K562 (cell line): ENCODE measurements around the gene CACNA2D3. TPM values are rescaled to one million over a fixed set of nuclear protein-coding genes. Genes with fewer than 3 reads are reported as not detected.

Experiments
- ATAC-seq: fragments of 200-7000 bp; cut with Tn5 transposase; 3 replicates; pipeline ENCODE4 v1.9.1; 2020; ENCODE audit warnings: moderate library complexity
- BruUV-seq: library from RNA; stranded (reverse); fragments of 400-500 nt; replicated peaks from 2 replicates; lab custom pipeline; 2021; lab: Mats Ljungman, UMichigan
- CTCF ChIA-PET: fragments of 300-600 bp; formaldehyde crosslinking; extraction: SDS; loops from one replicate; lab custom pipeline; 2021; ENCODE audit warnings: low intra/inter-chr PET ratio; lab: Yijun Ruan, JAX
- POLR2A ChIA-PET: fragments of 300-600, 350-650 bp; sonication (Branson Sonifier 250); formaldehyde crosslinking; extraction: SDS; loops from one replicate; lab custom pipeline; 2021; ENCODE audit warnings: antibody characterized with exemption, inconsistent platforms; lab: Yijun Ruan, JAX
- DNase-seq, 4 experiments: peaks; one replicate each; pipeline versions ENCODE4 v3.0.0 to v3.0.0-alpha.2; 2011 to 2018; ENCODE audit warnings: low spot score in 3 of 4, mixed read lengths in 3 of 4; ENCODE audit errors: extremely low read depth in 1 of 4
- FAIRE-seq: peaks from 2 replicates; lab custom pipeline; 2011; peaks lifted over from hg19 to GRCh38; lab: Jason Lieb, UNC
- H2AFZ ChIP-seq: 2 replicates; pipeline ENCODE4 v1.6.0; 2011; ENCODE audit warnings: low read depth, low read length, control low read depth, inconsistent platforms
- H3K27ac ChIP-seq: fragments of 200-600 bp; 3 replicates; pipeline ENCODE4 v1.8.0; 2011; ENCODE audit warnings: low read depth, mild to moderate bottlenecking, control low read depth, inconsistent platforms, low read length, moderate library complexity, mixed read lengths; ENCODE audit errors: extremely low read depth
- H3K27me3 ChIP-seq, 2 experiments: fragments of 300-600 bp in 1 of 2; 2 replicates in 1 of 2; 3 replicates in 1 of 2; pipeline versions ENCODE4 v1.6.0 to v1.8.0; 2011; ENCODE audit warnings: inconsistent platforms in 2 of 2, low read length in 2 of 2, mild to moderate bottlenecking in 1 of 2, mixed read lengths in 1 of 2, moderate library complexity in 1 of 2; ENCODE audit not compliant: control insufficient read depth in 2 of 2, insufficient read depth in 2 of 2
- H3K36me3 ChIP-seq: fragments of 300-600 bp; 3 replicates; pipeline ENCODE4 v1.8.0; 2011; ENCODE audit warnings: mild to moderate bottlenecking, low read length, inconsistent platforms; ENCODE audit not compliant: control insufficient read depth, insufficient read depth
- H3K4me1 ChIP-seq, 2 experiments: fragments of 200-600 bp in 1 of 2; replicated peaks in 1 of 2; 2 replicates in 1 of 2; 3 replicates in 1 of 2; pipeline versions ENCODE4 v1.5.1 to v1.8.0; 2011; ENCODE audit warnings: inconsistent platforms in 2 of 2, low read length in 2 of 2, mild to moderate bottlenecking in 1 of 2, mixed read lengths in 1 of 2, moderate library complexity in 1 of 2; ENCODE audit not compliant: control insufficient read depth in 2 of 2, insufficient read depth in 2 of 2
- H3K4me2 ChIP-seq: 2 replicates; pipeline ENCODE4 v1.6.1; 2011; ENCODE audit warnings: low read length, control low read depth, inconsistent platforms, mixed read lengths; ENCODE audit not compliant: insufficient read depth
- H3K4me3 ChIP-seq: fragments of 200-600 bp; sonication (generic), shearing (Covaris generic); 2 replicates; pipeline ENCODE4 v1.5.1; 2016; ENCODE audit warnings: control low read depth, inconsistent platforms
- H3K79me2 ChIP-seq: fragments of 200-600 bp; 3 replicates; pipeline ENCODE4 v1.8.0; 2011; ENCODE audit warnings: low read length, inconsistent platforms; ENCODE audit not compliant: control insufficient read depth, insufficient read depth
- H3K9ac ChIP-seq, 2 experiments: 2 replicates each; pipeline versions ENCODE4 v1.6.0 to v1.6.1; 2011; ENCODE audit warnings: low read depth in 2 of 2, low read length in 2 of 2, control low read depth in 1 of 2, inconsistent platforms in 1 of 2, mild to moderate bottlenecking in 1 of 2, mixed read lengths in 1 of 2; ENCODE audit not compliant: insufficient read depth in 1 of 2
- H3K9me1 ChIP-seq: one replicate; pipeline ENCODE4 v1.6.0; 2011; ENCODE audit warnings: inconsistent platforms, mild to moderate bottlenecking, low read length, moderate library complexity; ENCODE audit not compliant: control insufficient read depth, insufficient read depth
- H3K9me3 ChIP-seq: replicated peaks from 2 replicates; pipeline ENCODE4 v1.5.1; 2011; ENCODE audit warnings: low read depth, low read length, inconsistent platforms; ENCODE audit not compliant: control insufficient read depth, insufficient read depth
- H4K20me1 ChIP-seq: replicated peaks from 2 replicates; pipeline ENCODE4 v1.6.1; 2011; ENCODE audit warnings: low read length, inconsistent platforms, mixed read lengths; ENCODE audit not compliant: control insufficient read depth, insufficient read depth
- CCAR2 ChIP-seq: fragments of 200-400 bp; formaldehyde crosslinking; IDR thresholded peaks from 2 replicates; pipeline ENCODE4 v1.6.1; 2017; ENCODE audit warnings: mild to moderate bottlenecking, low read depth, low read length
- CREM ChIP-seq: IDR thresholded peaks from 2 replicates; pipeline ENCODE4 v1.6.1; 2014; ENCODE audit warnings: antibody characterized with exemption, low read depth
- DIDO1 ChIP-seq: fragments of 450-650 bp; IDR thresholded peaks from 2 replicates; pipeline ENCODE4 v1.6.1; 2016; ENCODE audit warnings: low read depth, missing biosample characterization, missing genetic modification characterization
- GATA2 ChIP-seq: sonication (generic); formaldehyde crosslinking; IDR thresholded peaks from 2 replicates; pipeline ENCODE4 v1.4.0; 2020; ENCODE audit warnings: mild to moderate bottlenecking, missing genetic modification reagents
- NEUROD1 ChIP-seq: fragments of 150-350 bp; IDR thresholded peaks from 2 replicates; pipeline ENCODE4 v1.6.1; 2014; ENCODE audit warnings: borderline replicate concordance, low read length, low read depth; ENCODE audit not compliant: partially characterized antibody
- NFATC3 ChIP-seq: fragments of 450-650 bp; IDR thresholded peaks from 2 replicates; pipeline ENCODE4 v1.6.1; 2017; ENCODE audit warnings: mild to moderate bottlenecking
- POLR2G ChIP-seq: fragments of 200-400 bp; formaldehyde crosslinking; IDR thresholded peaks from 2 replicates; pipeline ENCODE4 v1.6.1; 2017; ENCODE audit warnings: low read depth, mild to moderate bottlenecking, antibody characterized with exemption, low read length, moderate library complexity
- ZNF140 ChIP-seq: fragments of 250-450 bp; sonication (Bioruptor Pico); IDR thresholded peaks from 2 replicates; pipeline ENCODE4 v1.8.0; 2021; ENCODE audit warnings: moderate library complexity, mild to moderate bottlenecking, inconsistent platforms
- WGBS: fragments of 100-300 bp; shearing (Covaris generic); methylation state at CpG from one replicate; pipeline ENCODE4 v1.1.6; 2016; ENCODE audit warnings: low coverage, mixed read lengths; ENCODE audit not compliant: insufficient coverage; ENCODE audit errors: missing lambda C conversion rate; 5-methylcytosine and 5-hydroxymethylcytosine counted together
- in situ Hi-C: fragments of 300-500 bp; cut with MboI; formaldehyde crosslinking; loops from 4 replicates; pipeline ENCODE4 v1.15.0; 2018; ENCODE audit warnings: inconsistent platforms, mixed read lengths
- intact Hi-C: fragments of 100-400 bp; cut with micrococcal nuclease; formaldehyde crosslinking; loops from 2 replicates; pipeline ENCODE4 v1.14.2; 2022
- polyA plus RNA-seq, 8 experiments: library from polyadenylated mRNA; depleted of rRNA in 4 of 8; stranded (reverse) in 5 of 8; unstranded in 3 of 8; fragments of >200 nt; fragmentation: Nextera tagmentation in 2 of 8; fragmentation: Illumina TruSeq in 1 of 8; extraction: Ambion mirVana in 2 of 8; extraction: Trizol in 1 of 8; gene quantifications; 2 replicates each; pipeline versions ENCODE4 v1.2.1 to v1.2.3, GENCODE V29; 2011 to 2014; ENCODE audit warnings: inconsistent platforms in 1 of 8, missing spikeins in 1 of 8
- total RNA-seq, 7 experiments: library from RNA; depleted of rRNA in 6 of 7; stranded (reverse); fragments of >200 nt in 6 of 7; fragmentation: Illumina TruSeq in 2 of 7; extraction: Trizol in 2 of 7; gene quantifications; 2 replicates each; pipeline versions ENCODE4 v1.2.1 to v1.2.3, GENCODE V29; 2011 to 2021; ENCODE audit warnings: low replicate concordance in 1 of 7
- TF ChIP-seq, protein P1 (sequence below): IDR thresholded peaks from 2 replicates; pipeline ENCODE4 v1.6.1; 2014; ENCODE audit warnings: antibody characterized with exemption
- TF ChIP-seq, protein P2 (sequence below): fragments of 450-650 bp; IDR thresholded peaks from 2 replicates; pipeline ENCODE4 v1.6.1; 2017; ENCODE audit warnings: antibody characterized with exemption, mild to moderate bottlenecking
- TF ChIP-seq, protein P3 (sequence below): fragments of 450-650 bp; formaldehyde crosslinking; IDR thresholded peaks from 2 replicates; pipeline ENCODE4 v1.4.0; 2020; ENCODE audit warnings: mild to moderate bottlenecking

CACNA2D3 gene
- total and polyA plus RNA-seq, 9 of the 15 experiments (the other 6 are each of a cell fraction or from before 2014, with no cell fraction given): 0.01 TPM; not detected in 8

DNA sequence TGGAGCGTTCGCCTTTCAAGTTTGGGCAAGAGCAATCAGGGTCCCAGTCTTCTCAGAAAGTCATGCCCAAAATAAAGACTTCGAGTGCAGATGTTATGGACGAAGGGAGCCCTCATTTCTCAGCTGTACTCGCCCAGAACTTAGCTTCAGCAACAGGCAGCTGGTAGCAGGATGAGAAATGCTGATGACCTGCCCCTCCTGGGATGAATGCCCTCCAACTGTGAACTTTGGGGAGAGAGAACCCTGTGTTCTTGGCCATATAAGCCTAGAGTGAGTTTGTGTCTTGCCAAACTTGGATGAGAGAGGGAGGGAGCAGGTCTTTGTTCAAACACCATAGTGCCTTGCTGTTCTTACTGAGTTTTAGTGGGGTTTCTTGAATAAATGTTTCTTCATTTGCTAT lies 405.2 kb downstream of the CACNA2D3 start:
- 0% methylated on average over 3 of the region's 5 CpGs for WGBS
- no TSS peak for BruUV-seq

DNA sequence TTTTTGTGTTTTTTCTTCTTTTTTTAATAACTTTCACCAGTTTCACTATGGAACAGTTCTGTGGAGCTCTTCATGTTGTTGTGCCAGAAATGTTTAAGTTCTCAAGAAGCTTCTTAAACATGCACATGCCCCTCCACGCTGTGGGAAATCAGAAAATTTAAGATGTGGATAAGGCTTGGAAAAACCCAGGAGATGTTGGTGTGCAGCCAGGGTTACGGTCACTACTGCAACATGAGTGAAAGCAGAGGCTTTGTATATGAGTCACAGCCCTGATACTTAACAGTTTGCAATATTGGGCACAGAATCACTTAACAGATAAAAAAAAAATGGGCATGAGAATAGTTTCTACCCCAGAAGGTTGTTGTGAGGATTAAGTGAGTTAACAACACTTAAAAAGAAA lies 405.6 kb downstream of the CACNA2D3 start:
- DNase-seq (no peak), FAIRE-seq (no peak), ATAC-seq (no peak)
- intact Hi-C loops: no loop called here
- Histone ChIP-seq H3K9me1 (no peaks in the 10 kb centered on the region), H4K20me1 (no peaks in the 10 kb centered on the region), H3K27ac (no peak overlapping the region), H3K9me3 (no peaks in the 10 kb centered on the region), H3K4me2 (no peak overlapping the region), H3K9ac (no peak overlapping the region), H3K27me3 (no peaks in the 10 kb centered on the region; a peak in 1 of 5 replicates), H3K36me3 (no peaks in the 10 kb centered on the region), H3K4me1 (no peaks in the 10 kb centered on the region), H3K79me2 (no peaks in the 10 kb centered on the region), H3K4me3 (no peak overlapping the region), H2AFZ (no peak overlapping the region)
- ChIA-PET CTCF (no interaction called here), POLR2A (no interaction called here)
- WGBS: 0% methylated on average over 2 of the region's 2 CpGs
- in situ Hi-C loops: no loop called here
- no TSS peak for BruUV-seq
- TF ChIP-seq, protein P1, sequence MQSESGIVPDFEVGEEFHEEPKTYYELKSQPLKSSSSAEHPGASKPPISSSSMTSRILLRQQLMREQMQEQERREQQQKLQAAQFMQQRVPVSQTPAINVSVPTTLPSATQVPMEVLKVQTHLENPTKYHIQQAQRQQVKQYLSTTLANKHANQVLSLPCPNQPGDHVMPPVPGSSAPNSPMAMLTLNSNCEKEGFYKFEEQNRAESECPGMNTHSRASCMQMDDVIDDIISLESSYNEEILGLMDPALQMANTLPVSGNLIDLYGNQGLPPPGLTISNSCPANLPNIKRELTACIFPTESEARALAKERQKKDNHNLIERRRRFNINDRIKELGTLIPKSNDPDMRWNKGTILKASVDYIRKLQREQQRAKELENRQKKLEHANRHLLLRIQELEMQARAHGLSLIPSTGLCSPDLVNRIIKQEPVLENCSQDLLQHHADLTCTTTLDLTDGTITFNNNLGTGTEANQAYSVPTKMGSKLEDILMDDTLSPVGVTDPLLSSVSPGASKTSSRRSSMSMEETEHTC: no peak
- no peak for TF ChIP-seq CCAR2
- no peak for TF ChIP-seq ZNF140 (CRISPR knock-in tag)
- no peak for TF ChIP-seq GATA2 (CRISPR knock-in tag)
- TF ChIP-seq, protein P2, sequence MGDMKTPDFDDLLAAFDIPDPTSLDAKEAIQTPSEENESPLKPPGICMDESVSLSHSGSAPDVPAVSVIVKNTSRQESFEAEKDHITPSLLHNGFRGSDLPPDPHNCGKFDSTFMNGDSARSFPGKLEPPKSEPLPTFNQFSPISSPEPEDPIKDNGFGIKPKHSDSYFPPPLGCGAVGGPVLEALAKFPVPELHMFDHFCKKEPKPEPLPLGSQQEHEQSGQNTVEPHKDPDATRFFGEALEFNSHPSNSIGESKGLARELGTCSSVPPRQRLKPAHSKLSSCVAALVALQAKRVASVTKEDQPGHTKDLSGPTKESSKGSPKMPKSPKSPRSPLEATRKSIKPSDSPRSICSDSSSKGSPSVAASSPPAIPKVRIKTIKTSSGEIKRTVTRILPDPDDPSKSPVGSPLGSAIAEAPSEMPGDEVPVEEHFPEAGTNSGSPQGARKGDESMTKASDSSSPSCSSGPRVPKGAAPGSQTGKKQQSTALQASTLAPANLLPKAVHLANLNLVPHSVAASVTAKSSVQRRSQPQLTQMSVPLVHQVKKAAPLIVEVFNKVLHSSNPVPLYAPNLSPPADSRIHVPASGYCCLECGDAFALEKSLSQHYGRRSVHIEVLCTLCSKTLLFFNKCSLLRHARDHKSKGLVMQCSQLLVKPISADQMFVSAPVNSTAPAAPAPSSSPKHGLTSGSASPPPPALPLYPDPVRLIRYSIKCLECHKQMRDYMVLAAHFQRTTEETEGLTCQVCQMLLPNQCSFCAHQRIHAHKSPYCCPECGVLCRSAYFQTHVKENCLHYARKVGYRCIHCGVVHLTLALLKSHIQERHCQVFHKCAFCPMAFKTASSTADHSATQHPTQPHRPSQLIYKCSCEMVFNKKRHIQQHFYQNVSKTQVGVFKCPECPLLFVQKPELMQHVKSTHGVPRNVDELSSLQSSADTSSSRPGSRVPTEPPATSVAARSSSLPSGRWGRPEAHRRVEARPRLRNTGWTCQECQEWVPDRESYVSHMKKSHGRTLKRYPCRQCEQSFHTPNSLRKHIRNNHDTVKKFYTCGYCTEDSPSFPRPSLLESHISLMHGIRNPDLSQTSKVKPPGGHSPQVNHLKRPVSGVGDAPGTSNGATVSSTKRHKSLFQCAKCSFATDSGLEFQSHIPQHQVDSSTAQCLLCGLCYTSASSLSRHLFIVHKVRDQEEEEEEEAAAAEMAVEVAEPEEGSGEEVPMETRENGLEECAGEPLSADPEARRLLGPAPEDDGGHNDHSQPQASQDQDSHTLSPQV: no peak
- TF ChIP-seq, protein P3, sequence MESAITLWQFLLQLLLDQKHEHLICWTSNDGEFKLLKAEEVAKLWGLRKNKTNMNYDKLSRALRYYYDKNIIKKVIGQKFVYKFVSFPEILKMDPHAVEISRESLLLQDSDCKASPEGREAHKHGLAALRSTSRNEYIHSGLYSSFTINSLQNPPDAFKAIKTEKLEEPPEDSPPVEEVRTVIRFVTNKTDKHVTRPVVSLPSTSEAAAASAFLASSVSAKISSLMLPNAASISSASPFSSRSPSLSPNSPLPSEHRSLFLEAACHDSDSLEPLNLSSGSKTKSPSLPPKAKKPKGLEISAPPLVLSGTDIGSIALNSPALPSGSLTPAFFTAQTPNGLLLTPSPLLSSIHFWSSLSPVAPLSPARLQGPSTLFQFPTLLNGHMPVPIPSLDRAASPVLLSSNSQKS (CRISPR knock-in tag): no peak
- TF ChIP-seq NEUROD1: no peak
- no peak for TF ChIP-seq CREM

More for the DNA sequence above, 405.2 kb downstream of the CACNA2D3 start:
- Histone ChIP-seq H3K27me3 (no peaks in the 10 kb centered on the region; a peak in 1 of 5 replicates), H3K9me3 (no peaks in the 10 kb centered on the region), H3K27ac (no peak overlapping the region), H3K36me3 (no peaks in the 10 kb centered on the region), H3K9me1 (no peaks in the 10 kb centered on the region), H3K4me2 (no peak overlapping the region), H3K9ac (no peak overlapping the region), H2AFZ (no peak overlapping the region), H3K4me3 (no peak overlapping the region), H4K20me1 (no peaks in the 10 kb centered on the region), H3K79me2 (no peaks in the 10 kb centered on the region), H3K4me1 (no peaks in the 10 kb centered on the region)
- TF ChIP-seq POLR2G (no peak), DIDO1 (tag) (no peak), NFATC3 (no peak)
- DNase-seq: no peak
- ATAC-seq: no peak
- intact Hi-C loops (no loop called here), in situ Hi-C loops (no loop called here)
- no peak for FAIRE-seq
- ChIA-PET POLR2A (no interaction called here), CTCF (no interaction called here)
